GM12872 (cell line): ENCODE measurements around the gene ONECUT3.

ENCODE experiments used
- TF ChIP-seq, protein P1 (sequence below): IDR thresholded peaks from 3 replicates; pipeline ENCODE4 v1.5.1; 2011; ENCODE audit warnings: low read depth, mild to moderate bottlenecking, low read length, moderate library complexity; ENCODE audit not compliant: insufficient read depth

The ONECUT3 gene

DNA sequence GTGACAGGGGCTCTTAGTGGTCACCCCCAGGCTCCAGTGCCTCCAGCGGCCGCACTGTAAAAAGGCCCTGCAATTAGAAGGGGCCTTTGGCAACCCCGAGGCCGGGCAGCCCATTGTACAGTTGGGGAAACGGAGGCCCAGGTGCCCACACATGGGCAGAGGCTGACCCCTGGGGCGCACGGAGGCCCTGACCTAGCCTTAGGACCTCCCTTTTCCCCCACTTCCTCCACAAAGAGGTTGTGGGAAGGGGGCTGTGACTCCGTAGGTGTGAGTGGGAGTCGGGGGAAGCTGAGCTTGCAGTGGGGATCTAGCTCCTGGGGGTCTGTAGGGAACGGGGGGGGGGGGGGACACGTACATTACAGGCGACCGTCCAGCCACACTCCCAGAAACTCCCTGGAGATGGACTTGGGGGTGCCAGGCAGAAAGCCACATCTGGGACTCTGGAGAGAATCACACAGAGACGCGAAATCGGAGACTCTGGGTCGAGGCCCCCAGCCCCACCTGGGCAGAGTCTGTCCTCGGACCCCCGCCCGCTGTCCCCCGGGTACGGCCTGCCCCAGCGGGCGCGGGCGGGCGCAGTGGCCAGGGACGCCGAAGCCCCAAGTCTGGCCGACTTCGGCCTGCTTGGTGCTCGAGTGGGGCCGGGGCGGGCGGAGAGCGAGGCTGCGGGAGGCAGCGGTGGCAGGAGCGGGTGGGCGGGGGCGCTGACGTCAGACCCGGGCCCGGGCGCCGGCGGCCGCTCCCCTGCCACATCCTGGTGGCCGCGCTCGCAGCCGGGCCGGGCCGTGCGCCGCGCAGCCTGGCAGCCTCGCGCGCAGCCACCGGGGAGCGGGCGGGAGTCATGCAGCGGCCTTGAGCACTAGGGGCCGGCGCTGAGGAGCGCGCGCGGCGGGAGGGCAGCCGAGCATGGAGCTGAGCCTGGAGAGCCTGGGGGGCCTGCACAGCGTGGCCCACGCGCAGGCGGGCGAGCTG lies at the start of gene ONECUT3:
ONECUT3 (plus strand) TSS at position 750 of the 972 bp plus-strand sequence; CDS start at position 907, 157 bp downstream.
- TF ChIP-seq, protein P1, sequence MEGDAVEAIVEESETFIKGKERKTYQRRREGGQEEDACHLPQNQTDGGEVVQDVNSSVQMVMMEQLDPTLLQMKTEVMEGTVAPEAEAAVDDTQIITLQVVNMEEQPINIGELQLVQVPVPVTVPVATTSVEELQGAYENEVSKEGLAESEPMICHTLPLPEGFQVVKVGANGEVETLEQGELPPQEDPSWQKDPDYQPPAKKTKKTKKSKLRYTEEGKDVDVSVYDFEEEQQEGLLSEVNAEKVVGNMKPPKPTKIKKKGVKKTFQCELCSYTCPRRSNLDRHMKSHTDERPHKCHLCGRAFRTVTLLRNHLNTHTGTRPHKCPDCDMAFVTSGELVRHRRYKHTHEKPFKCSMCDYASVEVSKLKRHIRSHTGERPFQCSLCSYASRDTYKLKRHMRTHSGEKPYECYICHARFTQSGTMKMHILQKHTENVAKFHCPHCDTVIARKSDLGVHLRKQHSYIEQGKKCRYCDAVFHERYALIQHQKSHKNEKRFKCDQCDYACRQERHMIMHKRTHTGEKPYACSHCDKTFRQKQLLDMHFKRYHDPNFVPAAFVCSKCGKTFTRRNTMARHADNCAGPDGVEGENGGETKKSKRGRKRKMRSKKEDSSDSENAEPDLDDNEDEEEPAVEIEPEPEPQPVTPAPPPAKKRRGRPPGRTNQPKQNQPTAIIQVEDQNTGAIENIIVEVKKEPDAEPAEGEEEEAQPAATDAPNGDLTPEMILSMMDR = no peak

DNA sequence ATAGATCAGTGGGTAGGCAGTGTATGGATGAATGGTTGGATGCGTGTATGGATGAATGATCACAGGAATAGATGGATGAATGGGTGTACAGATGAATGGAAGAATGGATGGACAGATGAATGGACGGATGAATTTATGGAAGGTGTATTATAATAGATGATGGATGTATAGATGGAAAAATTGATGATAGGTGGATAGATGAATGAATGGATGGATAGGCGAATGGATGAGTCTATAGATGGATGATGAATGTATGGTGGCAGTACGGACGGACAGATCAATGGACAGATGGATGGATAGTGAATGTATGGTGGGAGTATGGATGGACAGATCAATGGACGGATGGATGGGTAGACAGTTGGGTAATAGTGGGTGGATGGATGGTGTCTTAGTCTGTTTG lies 49.0 kb upstream of the ONECUT3 start:
- TF ChIP-seq, protein P1 = no peak

DNA sequence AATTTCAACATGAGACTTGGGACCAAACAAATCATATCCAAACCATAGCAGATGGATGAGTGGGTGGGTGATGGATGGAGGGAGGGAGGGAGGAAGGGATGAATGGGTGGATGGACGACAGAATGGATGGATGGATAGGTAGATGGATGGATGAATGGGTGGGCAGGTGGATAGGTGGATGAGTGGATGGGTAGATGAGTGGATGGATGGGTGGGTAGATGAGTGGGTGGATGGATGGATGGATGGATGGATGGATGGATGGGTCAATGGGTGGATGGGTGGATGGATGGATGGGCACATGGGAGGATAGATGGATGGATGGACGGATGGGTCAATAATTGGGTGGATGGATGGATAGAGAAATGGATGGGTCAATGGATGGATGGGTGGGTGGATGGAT lies 47.9 kb upstream of the ONECUT3 start:
- TF ChIP-seq, protein P1 = no peak

DNA sequence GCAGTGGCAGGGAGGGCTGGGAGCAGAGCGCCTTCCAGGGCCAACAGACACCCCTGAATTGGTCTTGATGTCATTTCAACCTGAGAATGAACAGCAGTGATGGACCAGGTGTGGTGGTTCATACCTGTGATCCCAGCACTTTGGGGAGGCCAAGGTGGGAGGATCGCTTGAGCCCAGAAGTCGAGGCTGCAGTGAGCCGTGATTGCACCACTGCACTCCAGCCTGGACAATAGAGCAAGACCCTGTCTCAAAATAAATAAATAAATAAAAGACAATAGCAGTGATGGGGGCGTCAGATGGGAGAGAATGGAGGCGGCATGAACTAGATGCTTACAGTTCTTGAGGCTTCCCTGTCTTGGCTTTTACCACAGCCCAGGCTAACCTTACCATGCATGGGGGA lies 46.1 kb upstream of the ONECUT3 start:
- TF ChIP-seq, protein P1 = no peak

DNA sequence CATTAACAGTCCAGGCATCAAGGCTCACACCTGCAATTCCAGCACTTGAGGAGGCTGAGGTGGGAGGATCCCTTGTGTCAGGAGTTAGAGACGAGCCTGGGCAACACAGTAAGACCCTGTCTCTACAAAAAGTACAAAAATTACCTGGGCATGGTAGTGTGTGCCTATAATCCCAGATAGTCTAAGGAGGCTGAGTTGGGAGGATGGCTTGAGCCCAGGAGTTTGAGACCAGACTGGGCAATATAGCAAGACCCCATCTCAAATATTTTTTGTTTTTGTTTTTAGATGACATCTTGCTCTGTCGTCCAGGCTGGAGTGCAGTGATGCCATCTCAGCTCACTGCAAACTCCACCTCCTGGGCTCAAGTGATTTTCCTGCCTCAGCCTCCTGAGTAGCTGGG lies 40.1 kb upstream of the ONECUT3 start:
- TF ChIP-seq, protein P1 = no peak

DNA sequence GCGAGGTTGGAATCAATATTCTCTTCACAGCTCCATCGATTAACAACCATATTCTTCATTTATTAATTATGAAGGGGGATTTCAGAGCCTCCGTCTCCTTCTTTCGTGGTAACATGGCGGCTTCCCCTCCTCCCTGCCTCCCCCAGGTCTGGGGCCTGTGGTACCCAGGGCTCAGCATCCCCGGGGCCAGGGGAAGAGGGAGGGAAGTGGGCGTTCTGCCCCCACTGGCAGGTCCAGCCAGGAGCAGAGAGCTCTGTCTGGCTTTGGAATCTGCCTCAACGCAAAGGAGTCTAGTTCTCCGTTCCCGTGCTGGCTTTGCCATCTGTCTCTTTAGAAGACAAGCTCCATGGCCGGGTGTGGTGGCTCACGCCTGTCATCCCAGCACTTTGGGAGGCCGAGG lies 37.8 kb upstream of the ONECUT3 start:
- TF ChIP-seq, protein P1 = no peak

DNA sequence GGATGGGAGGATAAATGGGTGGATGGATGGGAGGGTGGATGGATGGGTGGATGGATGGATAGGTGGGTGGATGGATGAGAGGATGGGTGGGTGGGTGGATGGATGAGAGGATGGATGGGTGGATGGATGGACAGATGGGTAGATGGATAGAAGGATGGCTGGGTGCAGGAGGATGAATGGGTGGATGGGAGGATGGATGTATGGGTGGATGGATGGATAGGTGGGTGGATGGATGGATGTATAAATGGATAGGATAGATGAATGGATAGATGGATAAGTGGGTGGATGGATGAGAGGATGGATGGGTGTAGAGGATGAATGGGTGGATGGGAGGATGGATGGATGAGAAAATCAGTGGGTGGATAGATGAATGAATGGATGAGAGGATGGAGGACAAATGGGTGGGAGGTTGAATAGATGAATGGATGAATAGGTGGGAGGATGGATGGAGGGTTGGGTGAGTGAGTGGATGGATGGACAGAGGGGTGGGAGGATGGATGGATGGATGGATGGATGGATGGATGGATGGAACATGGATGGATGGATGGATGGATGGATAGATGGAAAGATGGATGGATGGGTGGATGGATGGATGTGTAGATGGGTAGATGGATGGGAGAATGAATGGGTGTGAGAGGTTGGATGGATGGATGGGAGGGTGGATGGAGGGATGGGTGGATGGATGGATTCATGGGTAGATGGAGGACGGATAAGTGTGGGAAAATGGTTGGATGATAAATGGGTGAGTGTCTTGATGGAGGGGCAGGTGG lies 35.9 kb upstream of the ONECUT3 start:
- TF ChIP-seq, protein P1 = no peak
